Measurements from ENCODE around the gene TIMM23B.
"Not testable (repeated sequence)": the region's sequence is repeated elsewhere in the genome, so short reads cannot be mapped to it uniquely, and the experiment has no call there.

- TF ChIP-seq EP300 (IDR thresholded peaks at IDR 0.05; ENCODE audit: low read depth); CTCF (IDR thresholded peaks at IDR 0.05): not testable (repeated sequence)
These were observed 469 bp downstream of the TIMM23B start for GRCh38 chr10:49942339-49942705.
